Astrocyte (in vitro differentiated cells and primary cell): ENCODE data around the gene TBXAS1.

Experiments used
- CTCF ChIP-seq: IDR thresholded peaks from 2 replicates; pipeline ENCODE4 v1.5.1; 2011; ENCODE audit warnings: low read depth, mild to moderate bottlenecking, inconsistent platforms, low read length, moderate library complexity; ENCODE audit not compliant: insufficient read depth
- EZH2 ChIP-seq: IDR thresholded peaks from 2 replicates; pipeline ENCODE4 v1.6.1; 2012; ENCODE audit warnings: mild to moderate bottlenecking, low read length, inconsistent platforms; ENCODE audit not compliant: insufficient read depth

GRCh38 chr7:139973101-139974050 lies 144.3 kb downstream of the TBXAS1 start:
- no peak for TF ChIP-seq EZH2
- no peak for TF ChIP-seq CTCF
